Measurements from ENCODE around the gene CTDP1. TPM values are rescaled to one million over a fixed set of nuclear protein-coding genes. Genes with fewer than 3 reads are reported as not detected.

Gene CTDP1
- total and polyA plus RNA-seq, 4 donors: 2.7 to 13.9 (median 10.5) TPM

DNA sequence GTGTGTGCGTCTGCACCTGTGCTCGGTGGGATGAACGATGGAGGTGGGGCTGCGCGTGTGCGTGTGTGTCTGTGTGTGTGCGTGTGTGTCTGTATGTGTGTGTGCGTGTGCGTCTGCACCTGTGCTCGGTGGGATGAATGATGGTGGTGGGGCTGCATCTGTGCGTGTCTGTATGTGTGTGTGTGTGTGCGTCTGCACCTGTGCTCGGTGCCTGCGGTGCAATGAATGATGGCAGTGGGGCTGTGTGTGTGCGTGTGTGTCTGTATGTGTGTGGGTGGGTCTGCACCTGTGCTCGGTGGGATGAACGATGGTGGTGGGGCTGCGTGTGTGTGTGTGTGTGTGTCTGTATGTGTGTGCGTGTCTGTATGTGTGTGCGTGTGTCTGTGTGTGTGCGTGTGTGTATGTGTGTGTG lies 48.5 kb upstream of the CTDP1 start (continued):
- TF ChIP-seq ATF3 (IDR thresholded peaks at IDR 0.05): no peak

DNA sequence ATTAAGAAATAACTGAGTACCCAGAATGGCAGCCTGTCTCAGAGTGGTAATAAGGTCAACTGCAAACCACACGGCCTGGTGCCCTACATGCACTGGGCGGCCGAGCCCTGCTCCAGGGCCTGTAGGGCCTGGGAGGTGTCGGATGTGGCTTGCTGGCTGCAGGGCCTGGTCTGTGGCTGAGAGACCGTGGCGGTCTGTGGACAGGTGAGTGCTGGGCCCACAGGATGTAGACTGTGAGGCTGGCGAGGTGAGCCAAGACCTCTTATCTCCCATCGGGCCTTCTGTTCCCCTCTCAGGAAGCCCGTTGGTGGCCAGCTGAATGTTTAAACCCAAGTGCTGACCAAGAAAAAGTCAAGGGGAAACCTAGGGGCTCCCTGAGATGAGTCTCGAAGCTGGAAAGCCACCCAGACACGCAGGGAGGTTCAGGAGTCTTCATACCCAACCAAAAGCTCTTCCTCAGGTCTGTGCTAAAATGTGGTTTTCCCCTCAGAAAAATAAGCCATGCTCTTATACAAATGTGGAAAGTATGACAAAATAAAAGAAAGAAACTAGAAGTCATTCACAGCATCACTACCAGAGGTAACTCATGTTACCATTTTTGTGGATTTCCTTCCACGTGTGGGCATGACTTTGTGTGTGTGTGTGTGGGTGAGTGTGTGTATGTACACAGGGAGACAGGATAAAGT lies 47.7 kb upstream of the CTDP1 start:
- DNase-seq (ENCODE audit: low spot score): no peak
- Histone ChIP-seq H3K9me3 (ENCODE audit: control insufficient read depth in 4 of 4, low read length in 3 of 4) (no peaks in the 10 kb centered on the region), H3K9ac (ENCODE audit: low read depth in 1 of 2, low read length in 2 of 2) (no peak overlapping the region), H3K4me1 (ENCODE audit: control insufficient read depth in 4 of 4, insufficient read depth in 4 of 4, low read length in 3 of 4) (no peaks in the 10 kb centered on the region), H3K4me3 (ENCODE audit: low read depth in 1 of 3, low read length in 3 of 3) (no peak overlapping the region), H3K36me3 (ENCODE audit: control insufficient read depth in 4 of 4, insufficient read depth in 3 of 4, low read depth in 1 of 4, low read length in 3 of 4) (no peaks in the 10 kb centered on the region), H3K27me3 (ENCODE audit: control insufficient read depth in 4 of 4, insufficient read depth in 4 of 4, low read length in 3 of 4) (peaks cover 0 to 4% (median 0%) of the 10 kb centered on the region in 4 donors), H3K27ac (ENCODE audit: low read depth in 1 of 2, low read length in 2 of 2) (no peak overlapping the region)
- 86% methylated on average over 12 of the region's 12 CpGs for WGBS
- TF ChIP-seq HNF4A (conservative IDR thresholded peaks at IDR 0.05): no peak
- no peak for TF ChIP-seq HNF4G (IDR thresholded peaks at IDR 0.05)
- TF ChIP-seq FOXA1 (IDR thresholded peaks at IDR 0.05): no peak
- no peak for TF ChIP-seq RAD21 (IDR thresholded peaks at IDR 0.05)
- no peak for TF ChIP-seq RXRA (IDR thresholded peaks at IDR 0.05)
- TF ChIP-seq, protein P1, sequence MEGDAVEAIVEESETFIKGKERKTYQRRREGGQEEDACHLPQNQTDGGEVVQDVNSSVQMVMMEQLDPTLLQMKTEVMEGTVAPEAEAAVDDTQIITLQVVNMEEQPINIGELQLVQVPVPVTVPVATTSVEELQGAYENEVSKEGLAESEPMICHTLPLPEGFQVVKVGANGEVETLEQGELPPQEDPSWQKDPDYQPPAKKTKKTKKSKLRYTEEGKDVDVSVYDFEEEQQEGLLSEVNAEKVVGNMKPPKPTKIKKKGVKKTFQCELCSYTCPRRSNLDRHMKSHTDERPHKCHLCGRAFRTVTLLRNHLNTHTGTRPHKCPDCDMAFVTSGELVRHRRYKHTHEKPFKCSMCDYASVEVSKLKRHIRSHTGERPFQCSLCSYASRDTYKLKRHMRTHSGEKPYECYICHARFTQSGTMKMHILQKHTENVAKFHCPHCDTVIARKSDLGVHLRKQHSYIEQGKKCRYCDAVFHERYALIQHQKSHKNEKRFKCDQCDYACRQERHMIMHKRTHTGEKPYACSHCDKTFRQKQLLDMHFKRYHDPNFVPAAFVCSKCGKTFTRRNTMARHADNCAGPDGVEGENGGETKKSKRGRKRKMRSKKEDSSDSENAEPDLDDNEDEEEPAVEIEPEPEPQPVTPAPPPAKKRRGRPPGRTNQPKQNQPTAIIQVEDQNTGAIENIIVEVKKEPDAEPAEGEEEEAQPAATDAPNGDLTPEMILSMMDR (IDR thresholded peaks at IDR 0.05; ENCODE audit: low read depth, low read length, missing input control): no peak
- TF ChIP-seq MAX (IDR thresholded peaks at IDR 0.05): no peak
- TF ChIP-seq NR2F2 (IDR thresholded peaks at IDR 0.05): no peak
- no peak for TF ChIP-seq SP1 (IDR thresholded peaks at IDR 0.05)
- no peak for TF ChIP-seq ZBTB33 (IDR thresholded peaks at IDR 0.05)
- no peak for TF ChIP-seq GABPA (IDR thresholded peaks at IDR 0.05 in 1 of 2, conservative IDR thresholded peaks at IDR 0.05 in 1 of 2)

DNA sequence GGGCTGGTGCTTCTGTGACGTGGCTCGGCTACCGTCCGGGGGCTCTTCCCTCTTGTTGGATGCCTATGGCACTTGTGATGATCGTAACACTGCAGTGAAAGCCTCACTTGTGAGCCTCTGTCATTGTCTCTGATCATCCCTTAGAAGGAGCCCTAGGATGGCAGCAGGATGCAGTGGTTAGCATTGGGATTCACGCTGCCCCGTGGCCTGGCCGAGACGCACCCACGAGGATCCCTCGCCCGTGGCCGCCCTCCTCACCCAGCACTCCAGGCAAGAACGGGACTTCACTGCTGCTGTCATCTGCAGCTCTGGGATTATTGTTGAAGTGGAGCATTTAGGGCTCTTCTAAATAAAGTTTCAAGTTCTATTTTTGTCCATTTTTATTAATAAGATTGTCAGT lies 46.8 kb upstream of the CTDP1 start:
- Histone ChIP-seq H3K36me3 (ENCODE audit: control insufficient read depth in 4 of 4, insufficient read depth in 3 of 4, low read depth in 1 of 4, low read length in 3 of 4) (no peaks in the 10 kb centered on the region), H3K27ac (ENCODE audit: low read depth in 1 of 2, low read length in 2 of 2) (no peak overlapping the region), H3K27me3 (ENCODE audit: control insufficient read depth in 4 of 4, insufficient read depth in 4 of 4, low read length in 3 of 4) (peaks cover 0 to 4% (median 2%) of the 10 kb centered on the region in 4 donors), H3K9ac (ENCODE audit: low read depth in 1 of 2, low read length in 2 of 2) (no peak overlapping the region), H3K4me3 (ENCODE audit: low read depth in 1 of 3, low read length in 3 of 3) (no peak overlapping the region), H3K9me3 (ENCODE audit: control insufficient read depth in 4 of 4, low read length in 3 of 4) (peaks cover 0 to 3% (median 0%) of the 10 kb centered on the region in 4 donors), H3K4me1 (ENCODE audit: control insufficient read depth in 4 of 4, insufficient read depth in 4 of 4, low read length in 3 of 4) (no peaks in the 10 kb centered on the region)
- TF ChIP-seq, protein P2, sequence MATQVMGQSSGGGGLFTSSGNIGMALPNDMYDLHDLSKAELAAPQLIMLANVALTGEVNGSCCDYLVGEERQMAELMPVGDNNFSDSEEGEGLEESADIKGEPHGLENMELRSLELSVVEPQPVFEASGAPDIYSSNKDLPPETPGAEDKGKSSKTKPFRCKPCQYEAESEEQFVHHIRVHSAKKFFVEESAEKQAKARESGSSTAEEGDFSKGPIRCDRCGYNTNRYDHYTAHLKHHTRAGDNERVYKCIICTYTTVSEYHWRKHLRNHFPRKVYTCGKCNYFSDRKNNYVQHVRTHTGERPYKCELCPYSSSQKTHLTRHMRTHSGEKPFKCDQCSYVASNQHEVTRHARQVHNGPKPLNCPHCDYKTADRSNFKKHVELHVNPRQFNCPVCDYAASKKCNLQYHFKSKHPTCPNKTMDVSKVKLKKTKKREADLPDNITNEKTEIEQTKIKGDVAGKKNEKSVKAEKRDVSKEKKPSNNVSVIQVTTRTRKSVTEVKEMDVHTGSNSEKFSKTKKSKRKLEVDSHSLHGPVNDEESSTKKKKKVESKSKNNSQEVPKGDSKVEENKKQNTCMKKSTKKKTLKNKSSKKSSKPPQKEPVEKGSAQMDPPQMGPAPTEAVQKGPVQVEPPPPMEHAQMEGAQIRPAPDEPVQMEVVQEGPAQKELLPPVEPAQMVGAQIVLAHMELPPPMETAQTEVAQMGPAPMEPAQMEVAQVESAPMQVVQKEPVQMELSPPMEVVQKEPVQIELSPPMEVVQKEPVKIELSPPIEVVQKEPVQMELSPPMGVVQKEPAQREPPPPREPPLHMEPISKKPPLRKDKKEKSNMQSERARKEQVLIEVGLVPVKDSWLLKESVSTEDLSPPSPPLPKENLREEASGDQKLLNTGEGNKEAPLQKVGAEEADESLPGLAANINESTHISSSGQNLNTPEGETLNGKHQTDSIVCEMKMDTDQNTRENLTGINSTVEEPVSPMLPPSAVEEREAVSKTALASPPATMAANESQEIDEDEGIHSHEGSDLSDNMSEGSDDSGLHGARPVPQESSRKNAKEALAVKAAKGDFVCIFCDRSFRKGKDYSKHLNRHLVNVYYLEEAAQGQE (IDR thresholded peaks at IDR 0.05): no peak
- TF ChIP-seq FOXA1 (IDR thresholded peaks at IDR 0.05) (no peak), MAX (IDR thresholded peaks at IDR 0.05) (no peak), RXRA (IDR thresholded peaks at IDR 0.05) (no peak), ATF3 (IDR thresholded peaks at IDR 0.05) (no peak), NR2F2 (IDR thresholded peaks at IDR 0.05) (no peak)
- TF ChIP-seq, protein P1 (IDR thresholded peaks at IDR 0.05; ENCODE audit: low read depth, low read length, missing input control): no peak
- WGBS: 93% methylated on average over 14 of the region's 14 CpGs
- no peak for DNase-seq (ENCODE audit: low spot score)

All from liver (tissue), 9 donors.